ENCODE results near the gene RBFA.

Gene RBFA

GRCh38 chr18:80040515-80040914, 6.3 kb downstream of the RBFA start:
- peaks cover 9% of the 10 kb centered on the region; the same call in 1 of the 2 replicates for H3K36me3 ChIP-seq (ENCODE audit: insufficient read depth)
- H3K4me1 ChIP-seq (ENCODE audit: low read depth, poor library complexity, severe bottlenecking) = peaks cover 2% of the 10 kb centered on the region
- H4K20me1 ChIP-seq (ENCODE audit: insufficient read depth) = no peaks in the 10 kb centered on the region
- H3K4me3 ChIP-seq (IDR thresholded peaks at IDR 0.05; ENCODE audit: insufficient read depth, low read depth, low read length) = no peak overlapping the region
- H3K9ac ChIP-seq = no peak overlapping the region
- no peak for TF ChIP-seq CTCF (conservative IDR thresholded peaks at IDR 0.05; ENCODE audit: low read depth, low read length)
- no peak overlapping the region for H2AFZ ChIP-seq (ENCODE audit: low read depth)
- no peak overlapping the region for H3K27ac ChIP-seq
- no peaks in the 10 kb centered on the region for H3K27me3 ChIP-seq (ENCODE audit: insufficient read depth, low read depth)
- no peak overlapping the region for H3K4me2 ChIP-seq
- peaks cover 11% of the 10 kb centered on the region for H3K79me2 ChIP-seq (ENCODE audit: insufficient read depth, low read depth)

DNA sequence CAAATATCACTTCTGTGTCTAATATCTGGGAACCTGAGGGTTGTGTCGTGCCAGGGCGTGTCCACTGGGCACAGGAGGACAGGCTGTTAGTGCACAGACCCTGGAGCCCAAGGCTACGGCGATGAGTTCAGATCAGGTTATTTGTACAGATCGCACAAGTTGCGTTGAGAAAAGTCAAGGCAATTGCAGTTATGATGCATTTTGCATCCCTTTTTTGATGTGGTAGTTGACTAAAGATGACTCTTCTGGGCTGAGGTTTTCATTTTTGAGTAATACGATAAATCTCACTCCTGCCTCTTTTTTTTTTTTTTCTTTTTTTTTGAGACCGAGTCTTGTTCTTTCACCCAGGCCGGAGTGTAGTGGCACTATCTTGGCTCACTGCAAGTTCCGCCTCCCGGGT, 7.2 kb downstream of the RBFA start:
- Histone ChIP-seq H4K20me1 (ENCODE audit: insufficient read depth) (no peaks in the 10 kb centered on the region), H3K36me3 (ENCODE audit: insufficient read depth) (peaks cover 9% of the 10 kb centered on the region; the same call in 1 of the 2 replicates), H3K4me1 (ENCODE audit: low read depth, poor library complexity, severe bottlenecking) (no peaks in the 10 kb centered on the region), H3K79me2 (ENCODE audit: insufficient read depth, low read depth) (peaks cover 3% of the 10 kb centered on the region; the same call in 1 of the 2 replicates), H3K27ac (no peak overlapping the region), H2AFZ (ENCODE audit: low read depth) (no peak overlapping the region), H3K27me3 (ENCODE audit: insufficient read depth, low read depth) (no peaks in the 10 kb centered on the region), H3K4me3 (IDR thresholded peaks at IDR 0.05; ENCODE audit: insufficient read depth, low read depth, low read length) (no peak overlapping the region), H3K9ac (no peak overlapping the region), H3K4me2 (no peak overlapping the region)
- TF ChIP-seq CTCF (conservative IDR thresholded peaks at IDR 0.05; ENCODE audit: low read depth, low read length) = no peak

DNA sequence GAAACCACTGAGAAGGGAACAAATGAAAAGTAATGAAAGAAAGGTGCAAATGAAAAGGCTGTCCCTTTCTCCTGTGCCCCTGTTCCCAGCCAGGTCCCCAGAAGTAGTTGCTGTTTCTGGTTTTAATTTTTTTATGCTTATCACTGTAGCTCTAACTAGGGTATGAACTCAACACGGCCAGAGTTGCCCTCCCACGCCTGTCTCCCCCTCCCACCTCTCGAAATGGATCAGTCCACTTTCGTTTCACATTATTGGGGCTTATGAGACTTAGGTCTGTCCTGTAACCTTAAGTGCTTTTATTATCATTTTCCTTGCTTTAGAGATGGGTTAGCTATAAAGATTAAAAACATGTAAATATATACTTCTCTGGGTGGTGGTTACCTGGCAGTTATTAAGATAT, 8.6 kb downstream of the RBFA start:
- TF ChIP-seq CTCF (conservative IDR thresholded peaks at IDR 0.05; ENCODE audit: low read depth, low read length) = no peak
- Histone ChIP-seq H3K27ac (no peak overlapping the region), H3K27me3 (ENCODE audit: insufficient read depth, low read depth) (no peaks in the 10 kb centered on the region), H3K4me2 (no peak overlapping the region), H3K9ac (no peak overlapping the region), H4K20me1 (ENCODE audit: insufficient read depth) (no peaks in the 10 kb centered on the region), H3K4me3 (IDR thresholded peaks at IDR 0.05; ENCODE audit: insufficient read depth, low read depth, low read length) (no peak overlapping the region), H3K4me1 (ENCODE audit: low read depth, poor library complexity, severe bottlenecking) (no peaks in the 10 kb centered on the region), H3K36me3 (ENCODE audit: insufficient read depth) (peaks cover 9% of the 10 kb centered on the region; the same call in 1 of the 2 replicates), H3K79me2 (ENCODE audit: insufficient read depth, low read depth) (no peaks in the 10 kb centered on the region), H2AFZ (ENCODE audit: low read depth) (no peak overlapping the region)

GRCh38 chr18:80044072-80044471, 9.8 kb downstream of the RBFA start:
- Histone ChIP-seq H3K79me2 (ENCODE audit: insufficient read depth, low read depth) (no peaks in the 10 kb centered on the region), H2AFZ (ENCODE audit: low read depth) (no peak overlapping the region), H3K9ac (no peak overlapping the region), H3K27ac (no peak overlapping the region), H3K4me2 (no peak overlapping the region), H3K4me3 (IDR thresholded peaks at IDR 0.05; ENCODE audit: insufficient read depth, low read depth, low read length) (no peak overlapping the region), H4K20me1 (ENCODE audit: insufficient read depth) (no peaks in the 10 kb centered on the region), H3K4me1 (ENCODE audit: low read depth, poor library complexity, severe bottlenecking) (no peaks in the 10 kb centered on the region), H3K36me3 (ENCODE audit: insufficient read depth) (peaks cover 3% of the 10 kb centered on the region; the same call in 1 of the 2 replicates), H3K27me3 (ENCODE audit: insufficient read depth, low read depth) (no peaks in the 10 kb centered on the region)
- no peak for TF ChIP-seq CTCF (conservative IDR thresholded peaks at IDR 0.05; ENCODE audit: low read depth, low read length)
